Measurements from ENCODE around the gene BCL7B.
"Not testable (repeated sequence)": the region's sequence is repeated elsewhere in the genome, so short reads cannot be mapped to it uniquely, and the experiment has no call there.

The BCL7B gene

GRCh38 chr7:73538510-73538909, 19.0 kb downstream of the BCL7B start:
- not testable (repeated sequence) for H3K9me3 ChIP-seq (ENCODE audit: low read length); H3K27me3 ChIP-seq (ENCODE audit: insufficient read depth, low read length); H3K4me3 ChIP-seq (ENCODE audit: low read length); H2AFZ ChIP-seq (ENCODE audit: low read depth, low read length); H3K4me1 ChIP-seq (ENCODE audit: insufficient read depth, low read length)
- peaks cover 62% of the 10 kb centered on the region for H3K36me3 ChIP-seq (ENCODE audit: insufficient read depth, low read length)

GRCh38 chr7:73537051-73537450, 20.4 kb downstream of the BCL7B start:
- H3K4me1 ChIP-seq (ENCODE audit: insufficient read depth, low read length) = no peaks in the 10 kb centered on the region
- H3K4me3 ChIP-seq (ENCODE audit: low read length) = no peak overlapping the region
- no peak overlapping the region for H2AFZ ChIP-seq (ENCODE audit: low read depth, low read length)
- peaks cover 49% of the 10 kb centered on the region for H3K36me3 ChIP-seq (ENCODE audit: insufficient read depth, low read length)
- no peaks in the 10 kb centered on the region for H3K27me3 ChIP-seq (ENCODE audit: insufficient read depth, low read length)
- H3K9me3 ChIP-seq (ENCODE audit: low read length) = no peaks in the 10 kb centered on the region

DNA sequence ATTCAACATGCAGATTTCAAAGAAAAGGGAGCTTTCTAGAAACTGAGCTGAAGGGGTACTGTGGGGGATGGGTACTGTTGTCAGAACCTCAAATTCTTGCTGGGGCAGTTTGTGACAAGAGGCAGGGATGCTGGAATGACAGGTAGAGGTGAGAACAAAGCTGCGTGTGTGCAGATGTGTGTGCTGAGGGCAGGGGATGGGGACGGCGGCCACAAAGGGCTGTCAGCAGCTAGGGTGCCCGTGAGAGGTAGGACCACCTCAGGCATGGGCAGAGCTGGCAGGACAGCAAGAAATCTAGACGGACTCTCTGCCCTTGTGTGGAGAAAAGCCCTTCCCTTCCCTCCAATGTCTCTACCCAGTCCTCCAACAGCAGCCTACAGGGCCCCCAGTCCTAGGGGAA, 21.0 kb downstream of the BCL7B start:
- no peak overlapping the region for H2AFZ ChIP-seq (ENCODE audit: low read depth, low read length)
- no peak overlapping the region for H3K4me3 ChIP-seq (ENCODE audit: low read length)
- no peaks in the 10 kb centered on the region for H3K4me1 ChIP-seq (ENCODE audit: insufficient read depth, low read length)
- H3K27me3 ChIP-seq (ENCODE audit: insufficient read depth, low read length) = no peaks in the 10 kb centered on the region
- H3K36me3 ChIP-seq (ENCODE audit: insufficient read depth, low read length) = peaks cover 44% of the 10 kb centered on the region
- H3K9me3 ChIP-seq (ENCODE audit: low read length) = no peaks in the 10 kb centered on the region

GRCh38 chr7:73535918-73536317, 21.6 kb downstream of the BCL7B start:
- H2AFZ ChIP-seq (ENCODE audit: low read depth, low read length); H3K9me3 ChIP-seq (ENCODE audit: low read length); H3K4me3 ChIP-seq (ENCODE audit: low read length); H3K4me1 ChIP-seq (ENCODE audit: insufficient read depth, low read length); H3K27me3 ChIP-seq (ENCODE audit: insufficient read depth, low read length): not testable (repeated sequence)
- H3K36me3 ChIP-seq (ENCODE audit: insufficient read depth, low read length) = peaks cover 44% of the 10 kb centered on the region

- H3K9me3 ChIP-seq (ENCODE audit: low read length) = no peaks in the 10 kb centered on the region
- H3K27me3 ChIP-seq (ENCODE audit: insufficient read depth, low read length) = no peaks in the 10 kb centered on the region
- H3K36me3 ChIP-seq (ENCODE audit: insufficient read depth, low read length) = peaks cover 30% of the 10 kb centered on the region
- no peaks in the 10 kb centered on the region for H3K4me1 ChIP-seq (ENCODE audit: insufficient read depth, low read length)
- H3K4me3 ChIP-seq (ENCODE audit: low read length) = no peak overlapping the region
- H2AFZ ChIP-seq (ENCODE audit: low read depth, low read length) = no peak overlapping the region
Observed at GRCh38 chr7:73533742-73534141, 23.7 kb downstream of the BCL7B start.

- no peak overlapping the region for H3K4me3 ChIP-seq (ENCODE audit: low read length)
- H3K27me3 ChIP-seq (ENCODE audit: insufficient read depth, low read length) = no peaks in the 10 kb centered on the region
- H3K9me3 ChIP-seq (ENCODE audit: low read length) = no peaks in the 10 kb centered on the region
- no peaks in the 10 kb centered on the region for H3K4me1 ChIP-seq (ENCODE audit: insufficient read depth, low read length)
- no peak overlapping the region for H2AFZ ChIP-seq (ENCODE audit: low read depth, low read length)
- H3K36me3 ChIP-seq (ENCODE audit: insufficient read depth, low read length) = peaks cover 18% of the 10 kb centered on the region
Observed at GRCh38 chr7:73532224-73532623, 25.3 kb downstream of the BCL7B start.

DNA sequence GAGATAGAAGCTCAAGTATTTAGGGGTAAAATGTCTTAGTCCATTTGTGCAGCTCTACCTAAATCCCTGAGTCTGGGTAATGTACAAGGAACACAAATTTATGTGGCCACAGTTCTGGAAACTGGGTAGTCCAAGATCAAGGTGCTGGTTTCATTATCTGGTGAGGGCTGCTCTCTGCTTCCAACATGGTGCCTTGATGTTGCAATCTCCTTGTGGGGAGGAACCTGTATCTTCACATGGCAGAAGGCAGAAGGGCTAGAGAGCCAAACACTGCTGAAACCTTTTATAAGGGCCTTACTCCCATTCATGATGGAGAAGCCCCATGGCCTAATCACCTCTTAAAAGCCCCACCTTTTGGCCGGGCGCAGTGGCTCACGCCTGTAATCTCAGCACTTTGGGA, 26.7 kb downstream of the BCL7B start:
- H2AFZ ChIP-seq (ENCODE audit: low read depth, low read length) = no peak overlapping the region
- H3K4me3 ChIP-seq (ENCODE audit: low read length) = no peak overlapping the region
- H3K4me1 ChIP-seq (ENCODE audit: insufficient read depth, low read length) = no peaks in the 10 kb centered on the region
- H3K9me3 ChIP-seq (ENCODE audit: low read length) = no peaks in the 10 kb centered on the region
- H3K27me3 ChIP-seq (ENCODE audit: insufficient read depth, low read length) = no peaks in the 10 kb centered on the region
- H3K36me3 ChIP-seq (ENCODE audit: insufficient read depth, low read length) = peaks cover 5% of the 10 kb centered on the region

GRCh38 chr7:73526896-73527821, 30.3 kb downstream of the BCL7B start:
- no peaks in the 10 kb centered on the region for H3K4me1 ChIP-seq (ENCODE audit: insufficient read depth, low read length)
- no peak overlapping the region for H3K4me3 ChIP-seq (ENCODE audit: low read length)
- no peaks in the 10 kb centered on the region for H3K36me3 ChIP-seq (ENCODE audit: insufficient read depth, low read length)
- H2AFZ ChIP-seq (ENCODE audit: low read depth, low read length) = no peak overlapping the region
- no peaks in the 10 kb centered on the region for H3K9me3 ChIP-seq (ENCODE audit: low read length)
- no peaks in the 10 kb centered on the region for H3K27me3 ChIP-seq (ENCODE audit: insufficient read depth, low read length)

DNA sequence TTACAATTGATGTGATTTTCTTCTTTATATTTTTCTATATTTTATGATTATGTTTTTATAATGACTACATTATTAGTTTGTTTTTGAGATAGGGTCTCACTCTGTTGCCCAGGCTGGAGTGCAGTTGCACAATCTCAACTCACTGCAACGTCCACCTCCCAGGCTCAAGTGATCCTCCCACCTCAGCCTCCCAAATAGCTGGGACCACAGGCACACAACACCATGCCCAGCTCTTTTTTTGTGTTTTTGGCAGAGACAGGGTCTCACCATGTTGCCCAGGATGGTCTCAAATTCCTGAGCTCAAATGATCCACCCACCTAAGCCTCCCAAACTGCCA, 31.4 kb downstream of the BCL7B start:
- H3K4me3 ChIP-seq (ENCODE audit: low read length); H2AFZ ChIP-seq (ENCODE audit: low read depth, low read length); H3K27me3 ChIP-seq (ENCODE audit: insufficient read depth, low read length); H3K9me3 ChIP-seq (ENCODE audit: low read length); H3K36me3 ChIP-seq (ENCODE audit: insufficient read depth, low read length); H3K4me1 ChIP-seq (ENCODE audit: insufficient read depth, low read length): not testable (repeated sequence)

DNA sequence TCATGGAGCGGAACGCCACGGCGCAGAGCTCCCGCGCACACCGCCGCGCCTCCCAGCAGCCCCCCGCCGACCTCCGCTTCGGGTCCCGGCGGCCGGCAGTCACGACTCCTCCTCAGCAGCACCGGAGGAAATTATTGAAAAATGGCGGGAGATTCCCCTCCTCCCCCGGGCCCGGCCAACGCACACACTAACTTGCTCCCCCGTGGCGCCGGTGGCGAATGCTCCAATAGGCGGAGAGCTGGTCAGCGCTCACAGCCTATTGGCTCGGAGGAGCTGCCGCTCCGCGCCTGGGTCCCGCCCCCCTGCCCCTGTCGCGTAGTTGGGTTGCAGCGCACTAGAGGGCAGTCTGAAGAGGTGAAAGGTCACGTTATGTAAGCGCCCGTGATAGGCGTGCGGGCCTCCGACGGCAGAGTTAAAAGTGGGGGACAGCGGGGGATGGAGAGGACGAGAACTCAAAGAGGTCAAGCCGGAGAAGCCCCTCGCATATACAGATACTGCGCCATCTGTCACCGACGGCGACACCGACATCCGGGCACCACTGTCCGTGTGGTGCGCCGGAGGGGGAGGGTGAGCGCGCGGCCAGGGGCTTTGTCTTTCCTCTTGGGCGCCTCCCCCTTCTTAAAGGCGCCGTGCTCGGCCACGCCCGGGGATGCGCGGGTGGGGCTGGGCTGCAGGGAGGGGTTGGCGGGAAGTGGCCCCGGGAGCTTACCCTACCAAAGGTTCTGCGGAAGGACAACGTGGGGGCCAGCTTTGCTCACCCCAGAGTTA, 35.2 kb downstream of the BCL7B start, which contains the start of gene BAZ1B:
Gene BAZ1B (minus strand): TSS at position 189 of the 768 bp plus-strand sequence. CDS start 360 bp downstream, outside the sequence.
- Histone ChIP-seq H3K9me3 (ENCODE audit: low read length) (no peaks in the 10 kb centered on the region), H2AFZ (ENCODE audit: low read depth, low read length) (peak within 1 kb of the TSS; percentile 13), H3K36me3 (ENCODE audit: insufficient read depth, low read length) (peaks cover 18% of the 10 kb centered on the region), H3K4me3 (ENCODE audit: low read length) (peak within 1 kb of the TSS; percentile 56), H3K4me1 (ENCODE audit: insufficient read depth, low read length) (peaks cover 20% of the 10 kb centered on the region), H3K27me3 (ENCODE audit: insufficient read depth, low read length) (no peaks in the 10 kb centered on the region)

DNA sequence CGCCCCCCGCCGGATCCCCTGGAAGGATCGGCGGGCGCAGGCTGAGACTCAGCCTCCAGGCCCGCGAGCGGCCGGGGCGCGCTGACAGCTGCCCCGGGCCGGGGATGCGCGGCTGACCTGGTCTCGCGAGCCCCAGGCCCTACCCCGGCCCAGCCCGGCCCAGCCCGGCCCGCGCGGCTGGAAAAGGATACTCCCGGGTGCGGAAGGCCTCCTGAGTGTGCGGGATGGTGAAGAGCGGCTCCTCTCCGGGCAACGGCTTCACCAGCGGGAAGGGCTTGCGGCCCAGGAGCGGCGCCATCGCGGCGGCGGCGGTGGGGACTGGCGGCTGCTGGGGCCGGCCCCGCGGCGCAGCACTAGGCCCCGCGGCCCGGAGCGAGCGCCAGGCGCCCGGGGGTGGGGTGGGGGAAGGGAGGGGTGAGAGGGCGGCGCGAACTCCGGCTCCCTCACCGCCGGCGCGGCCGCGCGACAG, 35.8 kb downstream of the BCL7B start:
- Histone ChIP-seq H3K4me3 (ENCODE audit: low read length) (peak overlapping the region; percentile 56), H3K4me1 (ENCODE audit: insufficient read depth, low read length) (peaks cover 20% of the 10 kb centered on the region), H3K27me3 (ENCODE audit: insufficient read depth, low read length) (no peaks in the 10 kb centered on the region), H2AFZ (ENCODE audit: low read depth, low read length) (peak overlapping the region; percentile 13), H3K36me3 (ENCODE audit: insufficient read depth, low read length) (peaks cover 23% of the 10 kb centered on the region), H3K9me3 (ENCODE audit: low read length) (no peaks in the 10 kb centered on the region)

- H3K9me3 ChIP-seq (ENCODE audit: low read length) = no peaks in the 10 kb centered on the region
- H3K36me3 ChIP-seq (ENCODE audit: insufficient read depth, low read length) = peaks cover 30% of the 10 kb centered on the region
- peak overlapping the region; percentile 13 for H2AFZ ChIP-seq (ENCODE audit: low read depth, low read length)
- peak overlapping the region; percentile 56 for H3K4me3 ChIP-seq (ENCODE audit: low read length)
- H3K4me1 ChIP-seq (ENCODE audit: insufficient read depth, low read length) = peaks cover 20% of the 10 kb centered on the region
- no peaks in the 10 kb centered on the region for H3K27me3 ChIP-seq (ENCODE audit: insufficient read depth, low read length)
Observed at GRCh38 chr7:73520673-73521635, 36.5 kb downstream of the BCL7B start.
